Panc1 (cell line): Measurements from ENCODE around the gene VPS51. TPM values are rescaled to one million over a fixed set of nuclear protein-coding genes. Genes with fewer than 3 reads are reported as not detected.

Experiments used
- ATAC-seq: fragments of 200-7000 bp; cut with Tn5 transposase; 2 replicates; pipeline ENCODE4 v1.9.1; 2020; ENCODE audit warnings: mild to moderate bottlenecking, moderate library complexity
- BruUV-seq: library from RNA; stranded (reverse); fragments of 400-500 nt; replicated peaks from 2 replicates; lab custom pipeline; 2021; lab: Mats Ljungman, UMichigan
- CTCF ChIA-PET: fragments of 300-600 bp; sonication (Branson Sonifier 250); formaldehyde crosslinking; loops from one replicate; lab custom pipeline; 2022; ENCODE audit warnings: antibody characterized with exemption; lab: Charles Lee
- POLR2A ChIA-PET: fragments of 300-600 bp; sonication (Branson Sonifier 250); formaldehyde crosslinking; loops from one replicate; lab custom pipeline; 2022; ENCODE audit warnings: antibody characterized with exemption; lab: Charles Lee
- DNase-seq: peaks from one replicate; pipeline ENCODE4 v3.0.0-alpha.2; 2010; ENCODE audit warnings: low read depth, low spot score
- H3K27ac ChIP-seq: 2 replicates; pipeline ENCODE4 v1.5.1; 2011; ENCODE audit warnings: mild to moderate bottlenecking, low read length, inconsistent platforms
- H3K27me3 ChIP-seq: fragments of 200-500 bp; sonication (Bioruptor generic); 2 replicates; pipeline ENCODE4 v1.6.0; 2014; ENCODE audit warnings: low read length, inconsistent platforms; ENCODE audit not compliant: control insufficient read depth, insufficient read depth
- H3K36me3 ChIP-seq: fragments of 200-500 bp; sonication (Bioruptor generic); 2 replicates; pipeline ENCODE4 v1.5.1; 2014; ENCODE audit warnings: inconsistent platforms, mild to moderate bottlenecking, low read length, moderate library complexity; ENCODE audit not compliant: control insufficient read depth, insufficient read depth
- H3K4me1 ChIP-seq: 2 replicates; pipeline ENCODE4 v1.5.1; 2011; ENCODE audit warnings: inconsistent platforms, mild to moderate bottlenecking, low read length, moderate library complexity; ENCODE audit not compliant: control insufficient read depth, insufficient read depth
- H3K4me3 ChIP-seq, 2 experiments: 2 replicates each; pipeline ENCODE4 v1.5.1; 2011 to 2012; ENCODE audit warnings: low read depth in 2 of 2, low read length in 2 of 2, mild to moderate bottlenecking in 2 of 2, inconsistent platforms in 1 of 2, moderate library complexity in 1 of 2
- H3K9me3 ChIP-seq: fragments of 200-500 bp; sonication (Bioruptor generic); 2 replicates; pipeline ENCODE4 v1.5.1; 2014; ENCODE audit warnings: low read depth, mild to moderate bottlenecking, inconsistent platforms, low read length, moderate library complexity; ENCODE audit not compliant: control insufficient read depth, insufficient read depth
- POLR2AphosphoS5 ChIP-seq: IDR thresholded peaks from 2 replicates; pipeline ENCODE4 v1.6.1; 2012; ENCODE audit warnings: mild to moderate bottlenecking, low read depth, low read length, moderate library complexity
- SIN3A ChIP-seq: IDR thresholded peaks from 2 replicates; pipeline ENCODE4 v1.6.1; 2012; ENCODE audit warnings: low read depth, mild to moderate bottlenecking, low read length, moderate library complexity, borderline replicate concordance; ENCODE audit not compliant: insufficient read depth
- TCF7L2 ChIP-seq: IDR thresholded peaks from 2 replicates; pipeline ENCODE4 v1.6.1; 2011; ENCODE audit warnings: mild to moderate bottlenecking, low read depth, low read length, inconsistent platforms
- in situ Hi-C: cut with HindIII; loops from 2 replicates; pipeline ENCODE4 v1.10.0; 2016; ENCODE audit warnings: low sequenced_read_pairs, low pct_unique_long_range_greater_than_20kb
- intact Hi-C: fragments of 100-400 bp; cut with micrococcal nuclease; formaldehyde crosslinking; loops from one replicate; pipeline ENCODE4 v1.10.0; 2022; ENCODE audit not compliant: unreplicated experiment
- total RNA-seq: library from RNA; stranded (reverse); gene quantifications from one replicate; pipeline ENCODE4 v1.2.1, GENCODE V29; 2021; ENCODE audit not compliant: unreplicated experiment
- TF ChIP-seq, protein P1 (sequence below), 2 experiments: IDR thresholded peaks; 2 replicates each; pipeline ENCODE4 v1.6.1; 2011 to 2012; ENCODE audit warnings: low read depth in 2 of 2, control low read depth in 1 of 2, low read length in 1 of 2, mild to moderate bottlenecking in 1 of 2, moderate library complexity in 1 of 2; ENCODE audit not compliant: insufficient read depth in 1 of 2
- TF ChIP-seq, protein P2 (sequence below): fragments of 450-650 bp; IDR thresholded peaks from 2 replicates; pipeline ENCODE4 v1.5.1; 2017; ENCODE audit warnings: mild to moderate bottlenecking

Gene VPS51
- total RNA-seq, 1 experiment from 2014 or later = 101 TPM

DNA sequence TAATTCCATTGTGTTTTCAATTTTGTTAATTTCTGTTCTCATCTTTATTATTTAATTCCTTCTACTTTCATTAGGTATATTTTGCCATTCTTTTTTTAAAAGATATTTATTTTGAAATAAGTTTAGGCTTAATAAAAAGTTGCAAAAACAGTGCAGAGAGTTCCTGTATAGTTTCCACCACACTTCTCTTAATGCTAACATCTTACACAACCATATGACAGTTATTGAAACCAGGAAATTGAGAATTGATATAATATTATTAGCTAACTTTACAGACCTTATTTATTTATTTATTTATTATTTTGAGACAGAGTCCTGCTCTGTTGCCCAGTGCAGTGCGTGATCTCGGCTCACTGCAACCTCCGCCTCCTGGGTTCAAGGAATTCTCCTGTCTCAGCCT, 60.2 kb downstream of the VPS51 start:
- CTCF ChIA-PET = no interaction called here
- POLR2A ChIA-PET = no interaction called here
- Histone ChIP-seq H3K9me3 (no peaks in the 10 kb centered on the region), H3K27ac (no peak overlapping the region), H3K36me3 (no peaks in the 10 kb centered on the region), H3K27me3 (no peaks in the 10 kb centered on the region), H3K4me3 (no peak overlapping the region), H3K4me1 (peaks cover 2% of the 10 kb centered on the region)
- intact Hi-C loops (no loop called here), in situ Hi-C loops (no loop called here)
- DNase-seq = no peak
- BruUV-seq = no TSS peak
- TF ChIP-seq SIN3A (no peak), POLR2AphosphoS5 (no peak), TCF7L2 (no peak)
- TF ChIP-seq, protein P1, sequence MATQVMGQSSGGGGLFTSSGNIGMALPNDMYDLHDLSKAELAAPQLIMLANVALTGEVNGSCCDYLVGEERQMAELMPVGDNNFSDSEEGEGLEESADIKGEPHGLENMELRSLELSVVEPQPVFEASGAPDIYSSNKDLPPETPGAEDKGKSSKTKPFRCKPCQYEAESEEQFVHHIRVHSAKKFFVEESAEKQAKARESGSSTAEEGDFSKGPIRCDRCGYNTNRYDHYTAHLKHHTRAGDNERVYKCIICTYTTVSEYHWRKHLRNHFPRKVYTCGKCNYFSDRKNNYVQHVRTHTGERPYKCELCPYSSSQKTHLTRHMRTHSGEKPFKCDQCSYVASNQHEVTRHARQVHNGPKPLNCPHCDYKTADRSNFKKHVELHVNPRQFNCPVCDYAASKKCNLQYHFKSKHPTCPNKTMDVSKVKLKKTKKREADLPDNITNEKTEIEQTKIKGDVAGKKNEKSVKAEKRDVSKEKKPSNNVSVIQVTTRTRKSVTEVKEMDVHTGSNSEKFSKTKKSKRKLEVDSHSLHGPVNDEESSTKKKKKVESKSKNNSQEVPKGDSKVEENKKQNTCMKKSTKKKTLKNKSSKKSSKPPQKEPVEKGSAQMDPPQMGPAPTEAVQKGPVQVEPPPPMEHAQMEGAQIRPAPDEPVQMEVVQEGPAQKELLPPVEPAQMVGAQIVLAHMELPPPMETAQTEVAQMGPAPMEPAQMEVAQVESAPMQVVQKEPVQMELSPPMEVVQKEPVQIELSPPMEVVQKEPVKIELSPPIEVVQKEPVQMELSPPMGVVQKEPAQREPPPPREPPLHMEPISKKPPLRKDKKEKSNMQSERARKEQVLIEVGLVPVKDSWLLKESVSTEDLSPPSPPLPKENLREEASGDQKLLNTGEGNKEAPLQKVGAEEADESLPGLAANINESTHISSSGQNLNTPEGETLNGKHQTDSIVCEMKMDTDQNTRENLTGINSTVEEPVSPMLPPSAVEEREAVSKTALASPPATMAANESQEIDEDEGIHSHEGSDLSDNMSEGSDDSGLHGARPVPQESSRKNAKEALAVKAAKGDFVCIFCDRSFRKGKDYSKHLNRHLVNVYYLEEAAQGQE (IDR thresholded peaks at IDR 0.05; ENCODE audit: insufficient read depth in 1 of 2, low read depth in 2 of 2, low read length in 1 of 2) = no peak
- TF ChIP-seq, protein P2, sequence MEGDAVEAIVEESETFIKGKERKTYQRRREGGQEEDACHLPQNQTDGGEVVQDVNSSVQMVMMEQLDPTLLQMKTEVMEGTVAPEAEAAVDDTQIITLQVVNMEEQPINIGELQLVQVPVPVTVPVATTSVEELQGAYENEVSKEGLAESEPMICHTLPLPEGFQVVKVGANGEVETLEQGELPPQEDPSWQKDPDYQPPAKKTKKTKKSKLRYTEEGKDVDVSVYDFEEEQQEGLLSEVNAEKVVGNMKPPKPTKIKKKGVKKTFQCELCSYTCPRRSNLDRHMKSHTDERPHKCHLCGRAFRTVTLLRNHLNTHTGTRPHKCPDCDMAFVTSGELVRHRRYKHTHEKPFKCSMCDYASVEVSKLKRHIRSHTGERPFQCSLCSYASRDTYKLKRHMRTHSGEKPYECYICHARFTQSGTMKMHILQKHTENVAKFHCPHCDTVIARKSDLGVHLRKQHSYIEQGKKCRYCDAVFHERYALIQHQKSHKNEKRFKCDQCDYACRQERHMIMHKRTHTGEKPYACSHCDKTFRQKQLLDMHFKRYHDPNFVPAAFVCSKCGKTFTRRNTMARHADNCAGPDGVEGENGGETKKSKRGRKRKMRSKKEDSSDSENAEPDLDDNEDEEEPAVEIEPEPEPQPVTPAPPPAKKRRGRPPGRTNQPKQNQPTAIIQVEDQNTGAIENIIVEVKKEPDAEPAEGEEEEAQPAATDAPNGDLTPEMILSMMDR = no peak
- ATAC-seq = no peak

DNA sequence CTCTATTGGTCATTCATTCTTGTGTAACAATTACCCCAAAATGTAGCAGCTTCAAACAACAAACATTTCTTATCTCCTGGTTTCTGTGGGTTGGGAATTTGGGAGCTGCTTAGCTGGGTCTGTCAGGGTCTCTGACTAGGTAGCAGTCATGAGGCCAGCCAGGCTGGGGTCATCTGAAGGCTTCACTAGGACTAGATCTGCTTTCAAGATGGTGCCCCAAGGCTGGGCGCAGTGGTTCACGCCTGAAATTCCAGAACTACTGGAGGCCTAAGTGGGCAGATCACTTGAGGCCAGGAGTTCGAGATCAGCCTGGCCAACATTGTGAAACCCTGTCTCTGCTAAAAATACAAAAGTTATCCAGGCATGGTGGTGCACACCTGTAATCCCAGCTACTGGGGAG, 60.9 kb downstream of the VPS51 start:
- no TSS peak for BruUV-seq
- no peak for ATAC-seq

More for the DNA sequence above, 60.9 kb downstream of the VPS51 start:
- in situ Hi-C loops (no loop called here), intact Hi-C loops (no loop called here)
- Histone ChIP-seq H3K27me3 (no peaks in the 10 kb centered on the region), H3K27ac (no peak overlapping the region), H3K4me1 (no peaks in the 10 kb centered on the region), H3K4me3 (no peak overlapping the region), H3K9me3 (no peaks in the 10 kb centered on the region), H3K36me3 (no peaks in the 10 kb centered on the region)
- CTCF ChIA-PET = no interaction called here
- TF ChIP-seq TCF7L2 (no peak), POLR2AphosphoS5 (no peak), SIN3A (no peak)
- TF ChIP-seq, protein P1 (IDR thresholded peaks at IDR 0.05; ENCODE audit: insufficient read depth in 1 of 2, low read depth in 2 of 2, low read length in 1 of 2) = no peak
- TF ChIP-seq, protein P2 = no peak
- POLR2A ChIA-PET = interaction anchor here (0.7 kb wide), 2 partner anchors 22 to 62 kb away, joined by 10 to 12 read pairs; no protein-coding TSS in a partner anchor
- DNase-seq = no peak
